K562 (cell line): Measurements from ENCODE around the gene TMED4.
"Not testable (repeated sequence)": the region's sequence is repeated elsewhere in the genome, so short reads cannot be mapped to it uniquely, and the experiment has no call there.

ENCODE experiments used
- DNMT1 ChIP-seq: fragments of 450-650 bp; IDR thresholded peaks from 2 replicates; pipeline ENCODE4 v1.6.1; 2016; ENCODE audit warnings: antibody characterized with exemption, mild to moderate bottlenecking
- EP300 ChIP-seq: IDR thresholded peaks from 2 replicates; pipeline ENCODE4 v1.6.1; 2012; ENCODE audit warnings: low read length, improper control_type of control experiment
- PKNOX1 ChIP-seq: fragments of 450-650 bp; IDR thresholded peaks from 2 replicates; pipeline ENCODE4 v1.6.1; 2016
- SMAD4 ChIP-seq: fragments of 250-450 bp; sonication (Bioruptor Pico); conservative IDR thresholded peaks from 2 replicates; pipeline ENCODE4 v1.8.0; 2021; ENCODE audit warnings: inconsistent platforms, mild to moderate bottlenecking, moderate library complexity
- SNAPC5 ChIP-seq: fragments of 250-450 bp; sonication (Bioruptor Pico); IDR thresholded peaks from 2 replicates; pipeline ENCODE4 v1.8.0; 2021; ENCODE audit warnings: moderate library complexity, mild to moderate bottlenecking, inconsistent platforms
- ZKSCAN1 ChIP-seq: fragments of 150-350 bp; IDR thresholded peaks from 2 replicates; pipeline ENCODE4 v1.6.1; 2016; ENCODE audit warnings: low read depth, low read length

DNA sequence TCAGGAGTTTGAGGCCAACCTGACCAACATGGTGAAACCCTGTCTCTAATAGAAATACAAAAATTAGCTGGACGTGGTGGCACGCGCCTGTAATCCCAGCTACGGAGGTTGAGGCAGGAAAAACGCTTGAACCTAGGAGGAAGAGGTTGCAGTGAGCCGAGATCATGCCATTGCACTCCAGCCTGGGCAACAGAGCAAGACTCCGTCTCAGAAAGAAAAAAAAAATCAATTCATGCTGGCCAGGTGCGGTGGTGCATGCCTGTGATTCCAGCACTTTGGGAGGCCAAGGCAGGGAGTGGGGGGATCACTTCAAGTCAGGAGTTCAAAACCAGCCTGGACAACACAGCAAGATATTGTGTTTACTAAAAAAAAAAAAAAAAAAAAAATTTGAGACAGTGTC is 15.2 kb upstream of the TMED4 start:
- TF ChIP-seq SNAPC5 (CRISPR knock-in tag); SMAD4 (CRISPR knock-in tag); DNMT1; PKNOX1; ZKSCAN1; EP300: not testable (repeated sequence)
